GM19240 (cell line): ENCODE results near the gene CATSPER3.
A peak's percentile ranks its signal among the peaks of the same experiment; 100 is the strongest.

Experiments
- DNase-seq: peaks from one replicate; pipeline ENCODE4 v3.0.0; 2011; ENCODE audit warnings: low spot score; ENCODE audit not compliant: insufficient read length

Gene CATSPER3

GRCh38 chr5:135040333-135041144 lies 72.8 kb downstream of the CATSPER3 start:
- DNase-seq, result no peak

GRCh38 chr5:135041145-135041587 lies 73.5 kb downstream of the CATSPER3 start:
- DNase-seq, result no peak

GRCh38 chr5:135041726-135042125 lies 74.0 kb downstream of the CATSPER3 start:
- DNase-seq, result no peak

- DNase-seq, result no peak
These were observed 74.9 kb downstream of the CATSPER3 start for GRCh38 chr5:135042595-135042994.

- DNase-seq, result no peak
These were observed 77.8 kb downstream of the CATSPER3 start for GRCh38 chr5:135045488-135045887.

- no peak for DNase-seq
These were observed 79.1 kb downstream of the CATSPER3 start for GRCh38 chr5:135046661-135047346.

- no peak for DNase-seq
These were observed 79.6 kb downstream of the CATSPER3 start for GRCh38 chr5:135047347-135047695.

GRCh38 chr5:135048286-135048685 lies 80.6 kb downstream of the CATSPER3 start:
- no peak for DNase-seq

- no peak for DNase-seq
These were observed 81.2 kb downstream of the CATSPER3 start for GRCh38 chr5:135048930-135049329.

GRCh38 chr5:135050244-135050767 lies 82.6 kb downstream of the CATSPER3 start:
- no peak for DNase-seq

GRCh38 chr5:135051399-135051798 lies 83.7 kb downstream of the CATSPER3 start:
- DNase-seq, result no peak

- DNase-seq, result no peak
These were observed 84.2 kb downstream of the CATSPER3 start for GRCh38 chr5:135051872-135052271.

- DNase-seq, result no peak
These were observed 84.9 kb downstream of the CATSPER3 start for GRCh38 chr5:135052511-135053145.

- DNase-seq, result peak; percentile 80
These were observed 85.6 kb downstream of the CATSPER3 start for GRCh38 chr5:135053278-135053677.

GRCh38 chr5:135053989-135054388 lies 86.3 kb downstream of the CATSPER3 start:
- DNase-seq, result no peak

- no peak for DNase-seq
These were observed 86.8 kb downstream of the CATSPER3 start for GRCh38 chr5:135054546-135054945.

GRCh38 chr5:135055396-135055795 lies 87.7 kb downstream of the CATSPER3 start:
- DNase-seq, result no peak

GRCh38 chr5:135056316-135057030 lies 88.8 kb downstream of the CATSPER3 start:
- no peak for DNase-seq

GRCh38 chr5:135057233-135057632 lies 89.5 kb downstream of the CATSPER3 start:
- no peak for DNase-seq

GRCh38 chr5:135058331-135058732 lies 90.6 kb downstream of the CATSPER3 start:
- no peak for DNase-seq
